ENCODE measurements around the gene PLA2G4F. TPM values are rescaled to one million over a fixed set of nuclear protein-coding genes. Genes with fewer than 3 reads are reported as not detected.

The PLA2G4F gene
- total RNA-seq, 1 experiment from 2014 or later = not detected

DNA sequence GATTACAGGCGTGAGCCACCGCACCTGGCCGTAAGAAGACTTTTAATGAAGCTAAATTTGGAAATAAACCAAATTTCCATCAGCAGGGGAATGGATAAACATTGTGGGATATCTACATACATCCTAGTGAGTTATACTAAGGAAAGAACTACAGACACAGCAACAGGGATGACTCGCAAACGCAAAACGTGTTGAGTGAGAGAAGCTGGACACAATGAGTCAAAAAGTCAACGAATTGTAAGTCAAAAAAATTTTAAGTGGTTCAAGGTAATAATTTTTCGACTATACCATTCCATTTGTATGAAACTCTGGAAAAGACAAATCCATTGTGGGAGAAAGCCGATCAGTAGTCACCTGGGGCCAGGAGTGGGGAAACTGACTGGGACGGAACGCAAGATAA lies 19.9 kb downstream of the PLA2G4F start:
- H3K18ac ChIP-seq (ENCODE audit: insufficient read length, low read depth, low read length) = no peak overlapping the region
- H3K27ac ChIP-seq (ENCODE audit: insufficient read length, low read depth, low read length) = no peak overlapping the region
- TF ChIP-seq, protein P1, sequence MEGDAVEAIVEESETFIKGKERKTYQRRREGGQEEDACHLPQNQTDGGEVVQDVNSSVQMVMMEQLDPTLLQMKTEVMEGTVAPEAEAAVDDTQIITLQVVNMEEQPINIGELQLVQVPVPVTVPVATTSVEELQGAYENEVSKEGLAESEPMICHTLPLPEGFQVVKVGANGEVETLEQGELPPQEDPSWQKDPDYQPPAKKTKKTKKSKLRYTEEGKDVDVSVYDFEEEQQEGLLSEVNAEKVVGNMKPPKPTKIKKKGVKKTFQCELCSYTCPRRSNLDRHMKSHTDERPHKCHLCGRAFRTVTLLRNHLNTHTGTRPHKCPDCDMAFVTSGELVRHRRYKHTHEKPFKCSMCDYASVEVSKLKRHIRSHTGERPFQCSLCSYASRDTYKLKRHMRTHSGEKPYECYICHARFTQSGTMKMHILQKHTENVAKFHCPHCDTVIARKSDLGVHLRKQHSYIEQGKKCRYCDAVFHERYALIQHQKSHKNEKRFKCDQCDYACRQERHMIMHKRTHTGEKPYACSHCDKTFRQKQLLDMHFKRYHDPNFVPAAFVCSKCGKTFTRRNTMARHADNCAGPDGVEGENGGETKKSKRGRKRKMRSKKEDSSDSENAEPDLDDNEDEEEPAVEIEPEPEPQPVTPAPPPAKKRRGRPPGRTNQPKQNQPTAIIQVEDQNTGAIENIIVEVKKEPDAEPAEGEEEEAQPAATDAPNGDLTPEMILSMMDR (conservative IDR thresholded peaks at IDR 0.05) = no peak
- no peaks in the 10 kb centered on the region for H3K23me2 ChIP-seq (ENCODE audit: insufficient read length, low read depth, low read length, poor library complexity, severe bottlenecking)
- no peak overlapping the region for H3K9ac ChIP-seq (ENCODE audit: extremely low read depth, insufficient read length, low read length)
- no peak overlapping the region for H4K5ac ChIP-seq (ENCODE audit: insufficient read length, low read depth, low read length)
- H2AK5ac ChIP-seq (ENCODE audit: insufficient read length, low read length) = no peak overlapping the region
- H3K79me2 ChIP-seq (ENCODE audit: insufficient read depth, low read length) = no peaks in the 10 kb centered on the region
- Mint-ChIP-seq H3K27me3 (ENCODE audit: low read depth) (no peaks in the 10 kb centered on the region), H3K9me3 (peaks cover 9 to 11% of the 10 kb centered on the region in 2 experiments), H3K27ac (no peak overlapping the region), H3K4me3 (no peak overlapping the region), H3K36me3 (ENCODE audit: insufficient read depth in 1 of 3, low read depth in 3 of 3) (no peaks in the 10 kb centered on the region), H3K4me1 (peaks cover 7 to 12% of the 10 kb centered on the region in 2 experiments)
- H3K27me3 ChIP-seq (ENCODE audit: insufficient read depth, low read length) = no peaks in the 10 kb centered on the region
- H2BK15ac ChIP-seq (ENCODE audit: low read depth, low read length) = no peak overlapping the region
- no peak overlapping the region for H2BK120ac ChIP-seq (ENCODE audit: low read depth, low read length, poor library complexity, severe bottlenecking)
- H2BK5ac ChIP-seq (ENCODE audit: insufficient read length, low read length) = no peak overlapping the region
- no peak overlapping the region for H3K23ac ChIP-seq (ENCODE audit: insufficient read length, low read depth, low read length)
- H3K9me3 ChIP-seq (ENCODE audit: control insufficient read depth, low read depth, low read length) = no peaks in the 10 kb centered on the region
- no peak overlapping the region for H4K8ac ChIP-seq (replicated peaks; ENCODE audit: insufficient read length, low read depth, low read length)
- no peak overlapping the region for H3T11ph ChIP-seq (ENCODE audit: low read length)
- no peaks in the 10 kb centered on the region for H3K79me1 ChIP-seq (ENCODE audit: insufficient read depth, low read depth, low read length, poor library complexity, severe bottlenecking)
- no peaks in the 10 kb centered on the region for H3K4me1 ChIP-seq (ENCODE audit: insufficient read depth, low read length)
- DNase-seq = no peak
- H3K4me2 ChIP-seq (ENCODE audit: insufficient read depth, insufficient read length, low read length) = no peak overlapping the region
- H3K4ac ChIP-seq (ENCODE audit: low read depth, low read length) = no peak overlapping the region
- H2BK20ac ChIP-seq (ENCODE audit: low read depth, low read length, poor library complexity, severe bottlenecking) = no peak overlapping the region
- H4K20me1 ChIP-seq (ENCODE audit: control insufficient read depth, insufficient read depth, insufficient read length) = no peaks in the 10 kb centered on the region
- no peak overlapping the region for H3K14ac ChIP-seq (ENCODE audit: insufficient read depth, low read length)
- WGBS (ENCODE audit: extremely low coverage, insufficient read length, low lambda C conversion rate) = no CpG with 5 or more reads among the region's 11 CpGs
- no peak overlapping the region for H2BK12ac ChIP-seq (ENCODE audit: insufficient read length, low read depth, low read length)
- H4K91ac ChIP-seq (ENCODE audit: insufficient read length, low read depth, low read length) = no peak overlapping the region
- H3K56ac ChIP-seq (ENCODE audit: insufficient read length, low read depth, low read length) = no peak overlapping the region
- H2AFZ ChIP-seq (ENCODE audit: low read length) = no peak overlapping the region
